Activated B cell treated with CpG ODN at 0.5 μM for 24 hours (primary cell): ENCODE results near the gene NXN. TPM values are rescaled to one million over a fixed set of nuclear protein-coding genes. Genes with fewer than 3 reads are reported as not detected.

ENCODE experiments used
- ATAC-seq: fragments of 200-7000 bp; cut with Tn5 transposase; one replicate; pipeline ENCODE4 v1.10.0; 2021; ENCODE audit warnings: low read depth, mild to moderate bottlenecking, moderate library complexity
- CTCF ChIA-PET: fragments of 350-600 bp; sonication (Branson Sonifier 250); formaldehyde crosslinking; loops from one replicate; lab custom pipeline; 2021; ENCODE audit warnings: antibody characterized with exemption; lab: Charles Lee
- POLR2A ChIA-PET: fragments of 350-600 bp; sonication (Branson Sonifier 250); formaldehyde crosslinking; loops from one replicate; lab custom pipeline; 2021; ENCODE audit warnings: antibody characterized with exemption; lab: Charles Lee
- DNase-seq: peaks from one replicate; pipeline ENCODE4 v3.0.0; 2022
- H3K27ac Mint-ChIP-seq: one replicate; pipeline ENCODE4 v1.8.0; 2020; ENCODE audit warnings: mixed read lengths
- H3K27me3 Mint-ChIP-seq: one replicate; pipeline ENCODE4 v1.8.0; 2021; ENCODE audit warnings: mixed read lengths
- H3K36me3 Mint-ChIP-seq: one replicate; pipeline ENCODE4 v1.8.0; 2021; ENCODE audit warnings: low read depth, mixed read lengths
- H3K4me1 Mint-ChIP-seq: one replicate; pipeline ENCODE4 v1.8.0; 2021; ENCODE audit warnings: mixed read lengths
- H3K4me3 Mint-ChIP-seq: one replicate; pipeline ENCODE4 v1.8.0; 2020; ENCODE audit warnings: mild to moderate bottlenecking, mixed read lengths
- H3K9me3 Mint-ChIP-seq: one replicate; pipeline ENCODE4 v1.8.0; 2020; ENCODE audit warnings: mixed read lengths
- intact Hi-C: fragments of 100-400 bp; cut with micrococcal nuclease; formaldehyde crosslinking; loops from one replicate; pipeline ENCODE4 v1.15.1; 2024
- total RNA-seq: library from RNA; stranded (reverse); gene quantifications from 2 replicates; pipeline ENCODE4 v1.2.3, GENCODE V29; 2022
- TF ChIP-seq, protein P1 (sequence below): fragments of 200-600 bp; IDR thresholded peaks from one replicate; pipeline ENCODE4 v1.8.0; 2022; ENCODE audit warnings: antibody characterized with exemption, mild to moderate bottlenecking

Gene NXN
- total RNA-seq, 1 donor from 2014 or later = 0.22 TPM

DNA sequence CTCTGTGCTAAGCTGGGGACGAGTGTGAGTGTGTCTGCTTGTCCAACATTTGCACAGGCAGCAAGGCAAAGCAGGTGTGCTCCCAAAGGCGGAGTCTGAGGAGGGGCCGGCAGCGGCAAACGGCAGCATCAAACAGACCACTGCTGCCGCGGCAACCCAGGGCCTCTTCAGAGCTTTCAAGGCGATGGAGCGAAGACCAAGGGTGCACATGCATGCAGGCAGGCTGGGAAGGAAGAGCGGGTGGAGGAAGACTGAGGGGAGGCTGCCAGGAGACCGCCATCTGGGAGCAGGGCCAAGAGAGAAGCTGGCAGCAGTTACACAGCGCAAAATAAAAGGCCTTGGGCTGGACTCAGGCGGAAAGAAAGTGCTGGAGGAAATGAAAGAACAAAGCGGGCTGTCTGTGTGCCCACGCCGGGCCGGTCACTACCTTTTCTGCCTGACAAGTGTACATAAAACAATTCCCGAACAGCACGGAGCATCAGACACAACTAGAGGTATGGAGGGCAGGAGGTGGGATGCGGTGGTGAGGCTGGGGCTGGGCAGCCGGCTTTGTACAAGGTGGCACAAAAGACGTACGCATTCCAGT, 25.9 kb upstream of the NXN start:
- CTCF ChIA-PET = no interaction called here
- intact Hi-C loops = no loop called here
- no peaks in the 10 kb centered on the region for H3K9me3 Mint-ChIP-seq
- TF ChIP-seq, protein P1, sequence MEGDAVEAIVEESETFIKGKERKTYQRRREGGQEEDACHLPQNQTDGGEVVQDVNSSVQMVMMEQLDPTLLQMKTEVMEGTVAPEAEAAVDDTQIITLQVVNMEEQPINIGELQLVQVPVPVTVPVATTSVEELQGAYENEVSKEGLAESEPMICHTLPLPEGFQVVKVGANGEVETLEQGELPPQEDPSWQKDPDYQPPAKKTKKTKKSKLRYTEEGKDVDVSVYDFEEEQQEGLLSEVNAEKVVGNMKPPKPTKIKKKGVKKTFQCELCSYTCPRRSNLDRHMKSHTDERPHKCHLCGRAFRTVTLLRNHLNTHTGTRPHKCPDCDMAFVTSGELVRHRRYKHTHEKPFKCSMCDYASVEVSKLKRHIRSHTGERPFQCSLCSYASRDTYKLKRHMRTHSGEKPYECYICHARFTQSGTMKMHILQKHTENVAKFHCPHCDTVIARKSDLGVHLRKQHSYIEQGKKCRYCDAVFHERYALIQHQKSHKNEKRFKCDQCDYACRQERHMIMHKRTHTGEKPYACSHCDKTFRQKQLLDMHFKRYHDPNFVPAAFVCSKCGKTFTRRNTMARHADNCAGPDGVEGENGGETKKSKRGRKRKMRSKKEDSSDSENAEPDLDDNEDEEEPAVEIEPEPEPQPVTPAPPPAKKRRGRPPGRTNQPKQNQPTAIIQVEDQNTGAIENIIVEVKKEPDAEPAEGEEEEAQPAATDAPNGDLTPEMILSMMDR = no peak
- no peaks in the 10 kb centered on the region for H3K4me1 Mint-ChIP-seq
- DNase-seq (no peak), ATAC-seq (no peak)
- no peak overlapping the region for H3K27ac Mint-ChIP-seq
- no peaks in the 10 kb centered on the region for H3K27me3 Mint-ChIP-seq
- H3K4me3 Mint-ChIP-seq = no peak overlapping the region
- H3K36me3 Mint-ChIP-seq = peaks cover 75% of the 10 kb centered on the region
- POLR2A ChIA-PET = interaction anchor here (0.5 kb wide), 1 partner anchor 9 kb away, joined by 3 read pairs; no protein-coding TSS in a partner anchor

DNA sequence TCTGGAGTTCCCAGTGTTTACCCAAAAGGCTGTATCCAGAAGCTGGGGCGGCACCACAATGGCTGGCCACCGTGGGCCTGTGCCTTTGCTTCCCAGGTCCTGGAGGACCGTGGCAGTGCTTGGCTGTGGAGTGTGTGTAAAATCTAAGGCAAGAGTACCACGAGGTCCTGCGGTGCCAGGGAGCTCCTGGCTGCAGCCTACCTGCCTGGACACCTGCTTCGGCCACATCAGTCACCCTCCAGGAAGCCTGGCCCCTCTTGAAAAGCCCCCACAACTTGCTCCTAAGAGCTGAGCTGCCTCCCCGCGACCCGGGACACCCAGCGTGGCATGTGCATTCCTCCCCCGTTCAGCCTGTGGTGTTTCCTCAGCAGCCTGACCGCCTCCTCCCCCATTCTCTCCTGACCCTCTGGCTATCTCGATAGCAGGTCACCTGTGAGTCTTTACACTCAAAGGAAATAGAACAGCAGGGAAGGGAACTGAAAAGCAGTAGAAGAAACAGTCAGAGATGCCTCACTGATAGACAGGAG, 25.3 kb upstream of the NXN start:
- ATAC-seq (no peak), DNase-seq (no peak)
- no peaks in the 10 kb centered on the region for H3K4me1 Mint-ChIP-seq
- H3K36me3 Mint-ChIP-seq = peaks cover 79% of the 10 kb centered on the region
- H3K27ac Mint-ChIP-seq = peak overlapping the region; percentile 37
- no peaks in the 10 kb centered on the region for H3K27me3 Mint-ChIP-seq
- ChIA-PET CTCF (no interaction called here), POLR2A (interaction anchor here (0.5 to 0.6 kb wide), 3 partner anchors 10 to 455 kb away, joined by 3 to 4 read pairs (median 3); no protein-coding TSS in a partner anchor)
- H3K4me3 Mint-ChIP-seq = no peak overlapping the region
- intact Hi-C loops = no loop called here
- TF ChIP-seq, protein P1 = no peak
- no peaks in the 10 kb centered on the region for H3K9me3 Mint-ChIP-seq

DNA sequence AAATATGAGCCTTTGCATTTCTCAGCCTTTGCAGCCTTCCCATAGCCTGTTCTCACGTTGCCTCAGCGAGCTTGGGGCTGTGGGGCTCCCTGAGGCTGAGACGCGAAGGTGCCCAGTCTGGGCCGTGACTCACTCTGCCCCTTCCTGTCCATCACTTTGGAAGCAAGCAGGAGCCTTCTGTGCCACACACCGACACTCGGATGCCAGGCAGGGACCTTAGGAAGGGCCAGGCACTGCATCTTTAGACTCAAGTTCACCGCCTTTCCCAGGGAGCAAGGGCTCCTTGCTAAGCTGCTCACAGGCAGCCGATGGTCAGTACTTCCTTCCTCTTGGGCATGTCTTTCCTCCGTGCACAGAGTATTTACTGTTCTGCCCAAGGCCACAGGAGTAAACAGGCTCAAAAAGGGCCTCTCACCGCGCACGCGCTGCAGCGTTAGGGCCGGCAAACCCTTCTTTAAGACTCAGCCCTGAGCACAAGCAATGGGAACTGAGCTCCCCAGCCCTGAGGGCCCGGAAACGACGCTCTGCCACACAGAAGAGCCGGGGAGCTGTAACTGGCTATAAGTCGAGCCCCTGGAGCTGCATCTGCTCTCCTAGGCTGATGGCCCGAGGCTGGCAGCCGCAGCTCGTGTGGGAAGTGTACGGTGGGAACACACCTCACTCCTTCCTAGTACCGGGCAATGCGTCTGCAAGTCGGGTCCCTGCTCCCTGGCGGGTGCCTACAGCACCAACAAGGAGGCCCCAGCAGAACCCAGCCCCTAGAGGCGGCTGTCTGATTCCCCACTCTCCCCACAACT, 24.6 kb upstream of the NXN start:
- Mint-ChIP-seq H3K4me1 (no peaks in the 10 kb centered on the region), H3K36me3 (peaks cover 77% of the 10 kb centered on the region), H3K27me3 (no peaks in the 10 kb centered on the region), H3K4me3 (no peak overlapping the region), H3K9me3 (no peaks in the 10 kb centered on the region), H3K27ac (no peak overlapping the region)
- TF ChIP-seq, protein P1 = no peak
- CTCF ChIA-PET = no interaction called here
- DNase-seq (no peak), ATAC-seq (no peak)
- intact Hi-C loops = no loop called here
- POLR2A ChIA-PET = interaction anchor here (0.6 kb wide), 2 partner anchors 131 to 455 kb away, joined by 3 to 4 read pairs; no protein-coding TSS in a partner anchor

DNA sequence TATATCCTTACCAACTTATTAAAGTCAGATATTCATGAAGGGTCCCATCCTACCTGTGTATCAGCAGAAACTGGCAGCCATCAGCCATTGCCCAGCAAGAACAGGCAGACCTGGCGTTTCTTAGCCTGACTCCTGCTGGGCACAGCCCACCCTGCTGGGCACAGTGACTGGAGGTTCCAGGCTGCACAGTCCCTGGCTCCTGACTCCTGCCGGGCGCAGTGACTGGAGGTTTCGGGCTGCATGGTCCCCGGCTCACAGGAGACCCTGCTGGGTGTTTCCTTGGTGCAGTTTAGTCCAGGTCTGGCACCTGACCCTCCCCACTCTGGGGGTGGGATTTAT, 24.0 kb upstream of the NXN start:
- intact Hi-C loops = no loop called here
- Mint-ChIP-seq H3K4me3 (no peak overlapping the region), H3K4me1 (peaks cover 5% of the 10 kb centered on the region), H3K9me3 (no peaks in the 10 kb centered on the region), H3K27ac (no peak overlapping the region), H3K27me3 (no peaks in the 10 kb centered on the region), H3K36me3 (peaks cover 72% of the 10 kb centered on the region)
- DNase-seq = no peak
- ChIA-PET POLR2A (no interaction called here), CTCF (no interaction called here)
- no peak for ATAC-seq
- TF ChIP-seq, protein P1 = no peak

DNA sequence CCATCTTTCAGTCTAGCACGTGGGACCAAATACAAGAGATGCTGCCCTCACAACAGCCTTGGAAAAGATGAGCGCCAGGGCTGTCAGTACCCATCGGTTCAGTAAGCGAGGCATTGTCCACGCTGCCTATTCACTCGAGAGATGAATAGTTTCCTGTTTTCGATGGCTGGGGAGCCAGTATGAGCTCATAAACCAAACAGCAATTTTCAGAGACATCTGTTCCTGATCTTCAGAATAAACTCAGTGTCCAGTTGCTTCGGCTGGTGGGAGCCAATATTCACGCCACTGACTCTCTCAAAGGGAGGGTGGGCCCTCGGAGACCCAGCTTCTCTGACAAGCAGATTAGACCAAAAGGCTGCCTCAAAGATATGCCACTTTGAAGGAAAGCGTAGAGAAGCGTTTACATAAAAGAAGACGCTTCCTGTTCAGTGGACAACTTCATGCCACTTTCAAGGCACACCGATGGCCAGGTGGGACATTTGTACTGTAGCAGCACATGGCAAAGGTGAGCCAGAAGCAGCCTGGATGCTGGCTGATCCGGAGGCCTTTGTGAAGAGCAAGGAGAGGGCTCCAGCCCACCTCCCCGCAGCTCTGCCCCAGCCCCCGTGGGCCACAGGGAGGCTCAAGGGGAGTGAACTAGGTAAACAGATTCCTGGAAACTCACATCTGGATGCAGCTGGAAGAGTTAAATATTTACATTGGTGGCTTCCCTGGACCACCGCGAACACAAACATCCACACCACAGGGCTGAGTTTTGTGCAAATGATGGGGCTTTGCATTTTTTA, 23.4 kb upstream of the NXN start:
- DNase-seq (no peak), ATAC-seq (no peak)
- ChIA-PET CTCF (no interaction called here), POLR2A (no interaction called here)
- Mint-ChIP-seq H3K27ac (no peak overlapping the region), H3K4me3 (no peak overlapping the region), H3K27me3 (no peaks in the 10 kb centered on the region), H3K9me3 (no peaks in the 10 kb centered on the region), H3K4me1 (peaks cover 11% of the 10 kb centered on the region), H3K36me3 (peaks cover 67% of the 10 kb centered on the region)
- TF ChIP-seq, protein P1 = no peak
- intact Hi-C loops = no loop called here
